Mesothelial cell of epicardium (in vitro differentiated cells): ENCODE data around the gene USP49. TPM values are rescaled to one million over a fixed set of nuclear protein-coding genes. Genes with fewer than 3 reads are reported as not detected.

Source experiments
- DNase-seq, 2 experiments: peaks; one replicate each; pipeline ENCODE4 v3.0.0; 2021; ENCODE audit warnings: low spot score in 2 of 2; ENCODE audit not compliant: unreplicated experiment in 2 of 2
- H3K27ac Mint-ChIP-seq: 2 replicates; pipeline ENCODE4 v1.8.0; 2021; ENCODE audit warnings: mixed read lengths
- H3K27me3 Mint-ChIP-seq: 2 replicates; pipeline ENCODE4 v1.8.0; 2021; ENCODE audit warnings: low read depth, mixed read lengths
- H3K36me3 Mint-ChIP-seq: 2 replicates; pipeline ENCODE4 v1.8.0; 2021; ENCODE audit warnings: mixed read lengths
- H3K4me1 Mint-ChIP-seq: 2 replicates; pipeline ENCODE4 v1.8.0; 2021; ENCODE audit warnings: mixed read lengths
- H3K4me3 Mint-ChIP-seq: 2 replicates; pipeline ENCODE4 v1.8.0; 2021; ENCODE audit warnings: mild to moderate bottlenecking, moderate library complexity, mixed read lengths
- H3K9me3 Mint-ChIP-seq: 2 replicates; pipeline ENCODE4 v1.8.0; 2021; ENCODE audit warnings: mixed read lengths
- CTCF ChIP-seq: fragments of 200-600 bp; sonication (generic); IDR thresholded peaks from one replicate; pipeline ENCODE4 v1.5.0; 2021; ENCODE audit warnings: antibody characterized with exemption; ENCODE audit not compliant: unreplicated experiment
- total RNA-seq: library from RNA; stranded (reverse); gene quantifications from 3 replicates; pipeline ENCODE4 v1.2.1, GENCODE V29; 2021

USP49 gene
- total RNA-seq, 1 donor from 2014 or later, result 12.1 TPM

- H3K36me3 Mint-ChIP-seq, result peaks cover 10% of the 10 kb centered on the region
- H3K4me1 Mint-ChIP-seq, result peaks cover 3% of the 10 kb centered on the region
- H3K27ac Mint-ChIP-seq, result no peak overlapping the region
- TF ChIP-seq CTCF, result no peak
- no peak overlapping the region for H3K4me3 Mint-ChIP-seq
- no peak for DNase-seq
- peaks cover 10% of the 10 kb centered on the region for H3K9me3 Mint-ChIP-seq
- no peaks in the 10 kb centered on the region for H3K27me3 Mint-ChIP-seq
These were observed 59.0 kb downstream of the USP49 start for GRCh38 chr6:41836022-41836659.

GRCh38 chr6:41832263-41832662, 62.9 kb downstream of the USP49 start:
- TF ChIP-seq CTCF, result no peak
- peaks cover 7% of the 10 kb centered on the region for H3K9me3 Mint-ChIP-seq
- DNase-seq, result no peak
- peaks cover 3% of the 10 kb centered on the region for H3K4me1 Mint-ChIP-seq
- H3K4me3 Mint-ChIP-seq, result no peak overlapping the region
- no peaks in the 10 kb centered on the region for H3K27me3 Mint-ChIP-seq
- H3K36me3 Mint-ChIP-seq, result peaks cover 2% of the 10 kb centered on the region
- no peak overlapping the region for H3K27ac Mint-ChIP-seq

GRCh38 chr6:41826343-41827022, 68.7 kb downstream of the USP49 start:
- TF ChIP-seq CTCF, result no peak
- Mint-ChIP-seq H3K27me3 (no peaks in the 10 kb centered on the region), H3K27ac (no peak overlapping the region)

GRCh38 chr6:41824571-41825569, 70.3 kb downstream of the USP49 start:
- Mint-ChIP-seq H3K4me3 (no peak overlapping the region), H3K27me3 (no peaks in the 10 kb centered on the region), H3K9me3 (no peaks in the 10 kb centered on the region), H3K4me1 (no peaks in the 10 kb centered on the region), H3K27ac (no peak overlapping the region), H3K36me3 (no peaks in the 10 kb centered on the region)
- no peak for TF ChIP-seq CTCF
- DNase-seq, result no peak

More at GRCh38 chr6:41826343-41827022, 68.7 kb downstream of the USP49 start:
- peaks cover under 1% of the 10 kb centered on the region for H3K36me3 Mint-ChIP-seq
- H3K4me3 Mint-ChIP-seq, result no peak overlapping the region
- no peaks in the 10 kb centered on the region for H3K9me3 Mint-ChIP-seq
- no peak for DNase-seq
- no peaks in the 10 kb centered on the region for H3K4me1 Mint-ChIP-seq

- no peaks in the 10 kb centered on the region for H3K27me3 Mint-ChIP-seq
- H3K4me1 Mint-ChIP-seq, result peaks cover 2% of the 10 kb centered on the region
- H3K9me3 Mint-ChIP-seq, result no peaks in the 10 kb centered on the region
- no peaks in the 10 kb centered on the region for H3K36me3 Mint-ChIP-seq
- DNase-seq, result no peak
- no peak overlapping the region for H3K27ac Mint-ChIP-seq
- no peak overlapping the region for H3K4me3 Mint-ChIP-seq
- no peak for TF ChIP-seq CTCF
These were observed 72.0 kb downstream of the USP49 start for GRCh38 chr6:41823178-41823577.
